HG02588 (cell line): ENCODE measurements around the gene TMSB4X.
"Not testable (repeated sequence)": the region's sequence is repeated elsewhere in the genome, so short reads cannot be mapped to it uniquely, and the experiment has no call there.

ENCODE experiments used
- ATAC-seq: cut with Tn5 transposase; IDR thresholded peaks from one replicate; pipeline ENCODE4 v1.9.1; 2021; ENCODE audit warnings: mild to moderate bottlenecking, moderate library complexity; ENCODE audit not compliant: unreplicated experiment

TMSB4X gene

DNA sequence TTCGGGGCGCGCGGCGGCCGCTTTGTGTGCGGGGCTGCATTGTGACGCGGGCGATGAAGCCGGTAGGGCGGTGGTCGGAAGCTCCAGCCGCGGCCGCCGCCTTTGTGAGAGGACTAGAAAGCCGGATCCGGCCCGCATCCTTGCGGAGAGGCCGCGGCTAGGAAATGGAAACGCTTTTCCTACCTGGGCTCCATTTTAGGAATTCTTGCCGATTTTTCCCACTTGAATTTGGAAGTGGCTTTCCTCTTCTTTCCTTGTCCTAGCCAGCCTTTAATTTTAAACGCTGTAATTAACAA, 708 bp downstream of the TMSB4X start:
- ATAC-seq, result no peak

DNA sequence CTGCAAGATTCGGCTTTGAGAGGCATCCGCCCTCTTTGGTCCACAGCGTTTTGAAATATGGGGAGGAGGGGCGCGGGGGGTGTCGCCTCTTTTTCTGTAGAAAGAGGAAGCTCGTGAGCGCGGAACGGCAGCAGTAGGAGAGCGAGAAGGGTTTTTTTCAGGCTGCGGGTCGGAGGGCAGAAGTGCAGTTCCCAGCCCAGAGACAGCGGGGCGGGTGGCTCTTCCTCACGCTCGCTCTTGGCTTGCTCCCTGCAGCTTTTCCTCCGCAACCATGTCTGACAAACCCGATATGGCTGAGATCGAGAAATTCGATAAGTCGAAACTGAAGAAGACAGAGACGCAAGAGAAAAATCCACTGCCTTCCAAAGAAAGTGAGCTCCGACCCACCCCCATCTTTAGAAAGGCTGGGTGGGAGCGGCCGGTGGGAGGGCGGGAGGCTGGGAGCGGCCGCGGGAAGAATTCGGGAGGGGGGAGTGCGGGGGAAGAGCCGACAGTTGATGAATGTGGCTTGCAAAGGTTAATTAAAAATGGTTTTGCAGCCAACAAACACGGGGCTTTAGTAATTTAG, 1.2 kb downstream of the TMSB4X start:
- no peak for ATAC-seq

DNA sequence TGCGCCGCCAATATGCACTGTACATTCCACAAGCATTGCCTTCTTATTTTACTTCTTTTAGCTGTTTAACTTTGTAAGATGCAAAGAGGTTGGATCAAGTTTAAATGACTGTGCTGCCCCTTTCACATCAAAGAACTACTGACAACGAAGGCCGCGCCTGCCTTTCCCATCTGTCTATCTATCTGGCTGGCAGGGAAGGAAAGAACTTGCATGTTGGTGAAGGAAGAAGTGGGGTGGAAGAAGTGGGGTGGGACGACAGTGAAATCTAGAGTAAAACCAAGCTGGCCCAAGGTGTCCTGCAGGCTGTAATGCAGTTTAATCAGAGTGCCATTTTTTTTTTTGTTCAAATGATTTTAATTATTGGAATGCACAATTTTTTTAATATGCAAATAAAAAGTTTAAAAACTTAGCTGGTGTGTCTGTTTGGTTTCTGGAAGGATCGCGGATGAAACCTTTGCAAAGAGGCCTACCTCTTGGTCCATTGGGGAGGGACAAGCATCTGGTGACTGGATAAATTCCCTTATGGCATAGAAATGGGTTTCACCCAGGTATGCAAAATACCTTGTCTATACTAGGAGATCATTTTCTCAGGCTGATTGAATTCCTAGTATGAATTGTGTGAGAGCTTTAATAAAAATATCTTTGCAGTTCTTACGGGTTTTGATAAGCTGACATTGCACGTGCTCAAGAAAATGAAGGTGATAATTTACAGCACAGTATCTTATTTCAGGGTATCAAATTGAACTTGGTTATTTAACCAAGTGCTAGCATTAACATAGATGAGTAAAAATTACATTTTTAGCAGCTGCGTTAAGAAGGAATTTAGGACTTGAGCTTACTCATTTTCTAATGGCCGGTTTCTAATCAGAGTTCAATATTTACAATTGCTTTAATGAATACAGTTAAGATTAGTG, 2.2 kb downstream of the TMSB4X start:
- ATAC-seq, result not testable (repeated sequence)

DNA sequence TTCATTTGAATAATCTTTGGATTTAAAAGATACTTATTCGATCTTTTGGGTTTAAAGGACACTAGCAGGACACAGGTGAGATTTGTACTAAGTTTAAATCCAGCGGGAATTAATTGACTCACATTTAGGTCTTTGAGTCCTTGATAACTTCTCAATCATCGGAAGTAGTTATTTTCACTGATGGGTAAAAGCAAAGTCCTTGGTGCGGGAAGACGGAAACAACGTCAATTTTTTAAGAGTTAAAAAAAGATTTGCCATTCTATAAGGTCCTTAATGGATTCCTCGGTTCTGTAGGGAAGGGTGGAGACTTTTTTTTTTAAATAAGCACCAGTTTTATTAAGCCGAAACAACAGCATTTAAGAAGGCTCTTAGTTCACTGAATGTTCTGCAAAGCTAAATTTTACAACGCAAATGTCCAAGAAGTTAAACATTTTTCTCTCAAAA, 2.9 kb downstream of the TMSB4X start:
- peak; percentile 5 for ATAC-seq

DNA sequence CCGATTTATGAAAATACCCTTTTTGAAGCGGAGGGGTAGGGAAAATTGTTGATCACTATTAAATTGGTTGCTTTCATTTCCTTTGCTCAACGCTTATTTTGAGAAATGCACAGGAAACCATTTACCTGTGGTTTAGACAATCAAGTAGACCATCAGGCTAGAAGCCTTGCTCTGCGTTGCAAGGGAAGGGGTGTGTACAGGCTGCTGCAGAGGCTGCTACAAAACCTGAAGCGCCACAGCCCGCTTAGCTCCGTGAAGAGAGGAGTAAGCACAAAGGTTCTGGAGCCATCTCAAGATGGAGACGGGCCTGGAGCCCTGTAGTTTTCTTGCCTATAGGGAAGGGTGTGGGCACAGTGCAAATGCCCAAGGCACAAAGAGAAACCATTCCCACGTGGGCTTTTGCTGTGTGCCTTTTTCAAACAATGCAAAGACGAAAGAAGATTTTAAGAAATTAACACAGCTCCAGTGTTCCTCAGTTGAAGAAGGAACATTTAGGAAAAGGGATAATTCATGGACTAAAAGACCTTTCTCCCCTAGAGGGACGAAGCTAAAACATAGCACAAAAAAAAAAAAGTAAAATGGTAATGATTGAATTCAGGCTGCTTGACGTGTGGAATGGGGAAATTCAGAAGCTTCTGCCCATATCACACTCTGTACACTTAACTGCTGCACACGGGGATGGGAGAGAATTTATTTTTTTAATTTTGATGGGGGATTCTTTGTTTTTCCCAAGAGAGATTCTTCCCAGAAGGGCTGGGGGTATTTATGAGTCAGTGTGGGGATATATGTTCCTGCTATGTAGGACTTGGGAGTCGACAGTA, 3.5 kb downstream of the TMSB4X start:
- peak; percentile 37 for ATAC-seq

DNA sequence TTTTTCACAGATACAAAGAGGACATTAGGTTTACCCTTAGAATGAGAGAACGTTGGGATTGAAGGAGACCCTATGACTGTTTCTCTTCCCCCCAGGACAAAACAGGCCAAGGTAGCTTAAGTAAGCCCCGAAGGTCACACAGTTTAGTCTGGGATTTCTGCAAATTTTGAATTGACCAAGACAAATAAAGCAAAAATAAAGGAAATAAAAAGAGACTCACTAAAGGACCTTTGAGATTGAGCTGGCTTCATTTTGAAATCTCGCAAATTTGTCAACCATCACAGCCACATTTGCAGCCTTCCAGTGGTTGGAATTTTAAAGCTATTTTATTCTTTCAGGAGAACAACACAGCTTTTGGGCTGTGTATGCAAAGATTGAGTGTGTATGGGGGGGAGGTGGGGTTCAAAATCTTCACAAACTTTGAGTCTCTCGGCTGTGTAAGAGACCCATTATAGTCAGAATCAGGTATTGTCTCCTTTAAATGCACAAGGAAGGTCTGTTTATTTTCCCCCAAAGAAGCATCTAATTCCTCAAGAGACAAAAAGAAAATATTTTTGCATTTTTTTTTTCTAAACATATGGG, 4.2 kb downstream of the TMSB4X start:
- ATAC-seq, result no peak

DNA sequence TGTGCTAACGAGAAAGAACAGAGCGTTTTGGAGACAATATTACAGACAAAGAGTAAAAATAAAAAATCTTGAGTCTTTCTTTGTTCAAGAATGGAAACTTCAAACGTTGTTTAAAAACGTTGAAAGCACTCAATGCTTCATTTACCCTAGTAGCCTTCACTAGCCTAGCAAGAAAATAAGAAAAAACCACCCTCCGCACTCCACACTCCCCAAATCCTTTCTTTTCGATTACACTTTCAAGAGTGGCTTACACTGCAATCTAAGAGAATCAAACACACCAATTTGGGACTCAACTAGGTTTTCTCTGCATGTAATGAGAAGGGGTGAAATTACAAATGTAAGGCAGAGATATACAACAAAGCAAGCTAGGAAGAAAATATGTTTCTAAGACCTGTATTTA, 4.7 kb downstream of the TMSB4X start:
- ATAC-seq, result no peak

DNA sequence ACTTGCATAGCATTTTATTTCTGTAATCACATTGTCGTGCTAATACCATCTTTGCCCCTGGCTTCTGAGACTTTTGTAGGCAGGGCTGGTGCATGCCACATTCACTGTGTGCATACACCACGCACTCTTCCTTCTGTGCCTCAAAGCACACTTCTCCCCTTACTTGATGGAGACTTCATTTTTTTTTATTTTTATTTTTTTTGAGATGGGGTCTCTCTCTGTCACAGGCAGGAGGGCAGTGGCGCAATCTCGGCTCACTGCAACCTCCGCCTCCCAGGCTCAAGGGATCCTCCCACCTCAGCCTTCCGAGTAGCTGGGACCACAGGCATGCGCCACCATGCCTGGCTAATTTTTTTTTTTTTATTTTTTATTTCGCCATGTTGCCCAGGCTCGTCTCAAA, 5.1 kb downstream of the TMSB4X start:
- ATAC-seq, result not testable (repeated sequence)

DNA sequence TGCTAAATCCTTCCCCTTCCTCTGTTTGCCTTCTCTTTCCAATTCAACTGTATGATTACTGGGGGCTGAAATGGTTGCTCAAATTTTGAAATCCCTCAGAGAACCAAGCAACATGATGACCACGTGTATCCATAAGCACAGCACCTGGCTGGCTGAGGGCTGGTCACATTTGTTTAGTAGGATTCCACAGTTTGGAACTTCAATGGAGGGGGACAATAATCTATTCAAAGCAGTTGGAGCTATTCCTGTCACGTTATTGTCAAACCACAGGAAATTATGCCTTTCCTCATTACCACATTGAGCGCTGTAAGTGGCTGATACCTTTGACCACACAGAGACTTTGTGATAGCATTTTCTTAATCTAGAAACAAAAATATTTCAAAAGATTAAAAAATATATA, 7.0 kb downstream of the TMSB4X start:
- ATAC-seq, result no peak

DNA sequence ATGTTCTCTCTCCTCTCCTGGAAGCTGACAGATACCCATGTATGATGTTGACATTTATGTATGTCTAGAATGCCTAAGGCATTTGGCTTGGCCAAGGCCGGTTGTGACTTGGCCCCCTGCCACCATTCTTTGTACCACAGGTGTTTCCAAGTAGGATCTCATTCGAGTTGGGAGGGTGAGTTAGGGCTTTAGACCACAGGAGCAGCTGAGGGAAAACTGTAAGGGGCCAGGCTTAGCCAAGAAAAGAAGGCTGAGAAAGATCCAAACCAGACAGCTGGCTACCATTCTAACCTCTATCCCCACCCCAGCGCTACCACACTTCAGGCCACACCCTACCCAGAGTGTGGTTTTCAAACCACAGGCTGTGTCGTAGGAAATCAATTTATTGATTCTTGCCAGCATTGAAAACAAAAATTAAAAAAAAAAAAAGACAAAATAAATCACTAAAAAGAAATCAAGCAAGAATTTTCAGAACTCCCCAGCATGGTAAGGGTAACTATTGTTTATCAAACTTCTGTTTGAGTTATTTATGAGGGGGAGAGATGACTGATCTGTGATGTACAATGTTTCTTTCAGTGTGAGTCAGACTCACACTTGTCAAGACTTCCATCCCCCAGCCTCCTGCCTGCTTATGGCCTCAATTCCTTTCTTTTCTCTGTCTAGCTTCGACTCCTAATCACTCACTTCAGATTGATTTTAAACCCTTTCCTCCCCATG, 9.9 kb downstream of the TMSB4X start:
- ATAC-seq, result peak; percentile 54

DNA sequence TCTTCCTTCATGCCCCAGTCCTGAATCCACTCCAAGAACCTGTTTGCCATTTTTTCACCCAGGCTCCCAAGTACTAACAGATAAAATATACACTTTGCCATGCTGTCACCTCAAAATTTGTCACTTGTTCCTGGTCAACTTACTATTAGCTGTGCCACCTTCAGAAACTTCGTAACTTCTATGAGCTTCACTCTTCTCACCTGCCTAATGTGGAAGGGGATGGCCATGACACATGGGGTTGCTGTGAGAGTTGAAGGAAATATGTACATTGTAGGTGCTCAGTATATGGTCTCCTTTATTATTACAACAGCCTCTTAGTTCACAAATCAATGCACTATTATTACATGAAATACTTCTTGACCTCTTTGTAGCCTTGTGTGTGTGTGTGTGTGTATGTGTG, 10.4 kb downstream of the TMSB4X start:
- ATAC-seq, result no peak

DNA sequence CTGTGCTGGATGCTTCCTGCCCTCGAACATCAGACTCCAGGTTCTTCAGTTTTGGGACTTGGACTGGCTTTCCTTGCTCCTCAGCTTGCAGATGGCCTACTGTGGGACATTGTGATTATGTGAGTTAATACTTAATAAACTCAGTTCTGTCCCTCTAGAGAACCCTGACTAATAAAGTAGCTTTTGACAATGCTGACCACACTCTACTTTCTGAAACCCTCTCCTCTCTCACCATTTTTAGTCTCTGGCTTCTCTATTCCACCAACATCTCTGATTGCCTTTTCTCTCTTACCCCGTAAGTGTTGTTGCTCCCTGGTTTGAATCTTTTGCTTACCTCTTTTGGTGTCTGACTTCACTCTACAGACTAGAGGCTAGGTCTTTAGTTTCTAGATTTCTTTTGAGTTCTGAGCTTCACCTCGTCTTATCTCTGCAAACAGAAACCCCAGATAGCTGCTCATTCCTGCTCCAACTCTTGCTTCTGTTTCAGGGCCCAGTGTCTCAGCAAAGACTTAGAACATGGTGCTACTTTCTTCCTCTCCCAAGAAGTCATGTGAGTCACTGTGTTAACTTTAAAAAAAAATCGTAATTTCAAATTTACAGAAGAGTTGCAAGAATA, 11.4 kb downstream of the TMSB4X start:
- ATAC-seq, result no peak

DNA sequence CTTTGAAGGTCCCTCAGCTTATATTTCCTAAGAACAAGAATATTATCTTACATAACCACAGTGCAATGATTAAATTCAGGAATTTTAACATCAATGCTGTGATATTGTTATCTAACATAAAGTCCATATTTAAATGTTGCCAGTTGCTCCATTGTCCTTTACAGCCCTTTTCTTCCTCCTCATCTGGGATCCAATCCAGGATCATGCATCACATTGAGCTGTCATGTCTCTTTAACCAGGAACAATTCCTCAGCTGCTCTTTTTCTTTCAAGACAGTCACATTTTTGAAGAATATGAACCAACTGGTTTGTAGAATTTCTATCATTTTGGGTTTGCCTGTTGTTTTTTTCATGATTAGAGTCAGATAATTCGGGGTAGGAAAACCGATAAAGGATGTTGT, 12.0 kb downstream of the TMSB4X start:
- ATAC-seq, result no peak

DNA sequence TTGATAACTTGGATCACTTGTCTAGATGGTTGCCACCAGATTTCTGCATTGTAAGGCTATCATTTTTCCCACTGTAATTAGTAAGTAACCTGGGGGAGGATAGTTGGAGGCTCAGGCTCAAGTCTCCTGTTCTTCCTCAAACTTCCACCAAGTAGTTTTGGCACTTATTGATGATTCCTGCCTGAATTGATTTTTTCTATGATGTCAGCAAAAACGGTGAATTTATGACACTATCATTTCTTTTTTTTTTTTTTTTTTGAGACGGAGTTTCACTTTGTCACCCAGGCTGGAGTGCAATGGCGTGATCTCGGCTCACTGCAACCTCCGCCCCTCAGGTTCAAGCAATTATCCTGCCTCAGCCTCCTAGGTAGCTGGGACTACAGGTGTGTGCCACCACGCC, 12.4 kb downstream of the TMSB4X start:
- ATAC-seq, result no peak

DNA sequence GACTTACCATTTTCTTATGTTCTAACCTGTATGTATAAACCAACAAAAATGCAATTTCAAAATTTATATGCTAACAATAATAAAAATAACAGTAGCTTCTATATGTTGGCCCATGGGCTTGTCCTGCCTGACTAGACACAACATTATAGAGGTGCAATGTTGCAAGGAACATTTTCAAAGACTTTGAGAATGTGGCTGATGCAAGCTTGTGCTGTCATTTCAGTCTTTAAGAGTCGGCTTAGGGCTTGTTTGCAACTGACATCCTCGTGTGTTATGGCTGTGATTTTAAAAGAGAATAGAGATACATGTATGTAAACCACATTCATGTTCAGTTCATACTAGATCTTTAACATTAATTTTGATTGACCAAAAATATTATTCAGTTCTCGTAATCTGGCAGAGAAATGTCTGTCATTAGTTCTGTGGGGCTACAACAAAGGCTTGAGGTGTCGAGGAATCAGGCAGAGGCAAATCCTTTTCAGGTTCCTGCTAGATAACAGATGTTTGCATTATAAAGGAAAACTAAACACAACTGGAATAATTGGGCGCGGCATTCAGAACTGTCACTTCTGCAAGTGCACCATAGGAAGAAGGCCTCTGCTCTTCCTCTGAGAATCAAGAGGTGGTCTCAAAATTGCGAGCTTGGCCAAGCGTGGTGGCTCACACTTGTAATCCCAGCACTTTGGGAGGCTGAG, 13.1 kb downstream of the TMSB4X start:
- no peak for ATAC-seq

DNA sequence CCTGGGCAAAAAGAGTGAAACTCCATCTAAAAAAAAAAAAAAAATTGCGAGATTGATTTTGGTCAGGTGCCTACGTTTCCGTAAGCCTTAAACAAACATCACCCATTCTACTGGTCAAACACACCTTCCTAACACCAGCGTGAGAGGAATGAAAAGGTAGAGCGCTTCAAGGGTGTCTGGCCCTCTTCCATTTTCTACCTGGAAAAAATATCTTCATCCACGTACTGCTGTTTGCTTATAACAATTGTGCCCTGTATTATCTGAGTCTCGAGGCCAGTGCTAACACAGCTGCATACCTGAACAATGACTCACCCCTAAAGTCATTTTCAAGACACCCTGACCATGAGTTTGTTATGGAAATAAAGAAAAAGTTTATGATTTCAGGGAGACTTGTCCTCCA, 13.9 kb downstream of the TMSB4X start:
- no peak for ATAC-seq

DNA sequence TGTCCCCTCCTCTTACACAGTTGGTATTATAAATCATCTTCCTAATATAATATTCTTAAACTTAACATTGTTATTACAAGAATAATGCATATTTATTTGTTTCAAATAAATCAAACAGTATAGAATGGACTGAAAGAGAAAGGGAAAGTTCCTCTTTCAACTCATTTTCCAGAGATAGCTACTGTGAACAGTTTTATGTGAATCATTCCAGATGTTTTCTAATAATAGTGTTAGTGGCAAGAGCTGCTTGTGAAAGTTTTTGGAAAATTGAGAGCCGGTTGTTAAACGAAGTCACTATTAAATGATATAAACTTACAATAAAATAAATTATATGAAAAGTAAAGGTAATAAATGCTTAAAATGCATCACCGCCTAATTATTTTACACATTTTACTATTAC, 14.6 kb downstream of the TMSB4X start:
- ATAC-seq, result no peak

DNA sequence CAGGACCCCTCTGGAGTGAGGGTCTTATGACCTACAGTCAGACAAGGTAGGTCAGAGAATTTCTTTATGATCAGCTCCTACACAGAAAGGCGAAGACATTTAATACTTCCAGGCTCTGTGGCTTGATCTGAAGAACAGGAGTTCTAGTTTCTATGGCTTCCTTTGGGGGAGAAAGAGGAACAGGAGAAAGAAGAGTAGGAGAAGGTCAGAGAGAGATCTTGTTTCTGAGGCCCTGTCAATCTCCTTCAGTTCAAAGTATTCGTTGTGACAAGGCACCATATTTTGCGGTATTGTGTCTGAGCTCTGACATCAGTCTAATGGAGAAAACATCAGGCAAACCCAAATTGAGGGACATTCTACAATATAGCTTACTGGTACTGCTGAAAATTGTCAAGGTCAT, 16.7 kb downstream of the TMSB4X start:
- no peak for ATAC-seq

DNA sequence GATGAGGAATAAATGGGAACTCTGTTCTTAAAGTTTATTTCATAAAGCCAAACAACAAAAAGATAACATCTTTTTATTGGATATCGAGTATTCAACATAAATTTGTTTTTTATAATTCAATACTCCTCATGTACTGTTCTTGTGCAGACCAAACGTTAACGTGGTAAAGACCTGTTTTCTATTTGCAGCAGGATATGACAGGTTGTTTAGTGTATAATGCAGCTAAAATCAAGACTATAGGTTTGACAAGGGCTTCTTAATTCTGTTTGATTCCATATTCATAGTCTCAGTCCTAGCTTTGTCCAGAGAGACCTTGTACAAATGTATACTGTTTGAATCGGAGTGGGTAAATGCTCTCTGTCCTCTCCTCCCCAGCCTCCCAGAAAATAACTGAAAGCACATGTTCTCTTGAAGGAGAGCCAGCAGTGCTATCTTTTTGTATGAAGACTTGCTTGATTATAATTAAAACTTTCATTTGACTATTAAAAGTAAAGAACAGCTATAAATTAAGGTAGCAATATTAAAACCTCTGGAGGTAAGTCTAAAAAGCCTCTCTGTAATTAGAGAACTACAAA, 17.7 kb downstream of the TMSB4X start:
- no peak for ATAC-seq
